ENCODE data around the gene OR56A4.

- TF ChIP-seq CTCF (conservative IDR thresholded peaks at IDR 0.05; ENCODE audit: low read depth, low read length) (no peak), EZH2phosphoT487 (IDR thresholded peaks at IDR 0.05; ENCODE audit: borderline replicate concordance, low read length) (no peak)
Measured at GRCh38 chr11:6027501-6027900, 20.8 kb upstream of the OR56A4 start.

All from PC-3 (cell line).